ENCODE data around the gene KCNK5.

GRCh38 chr6:39197922-39198500, 31.3 kb downstream of the KCNK5 start:
- TF ChIP-seq CTCF (IDR thresholded peaks at IDR 0.05) (no peak), POLR2A (IDR thresholded peaks at IDR 0.05) (no peak)
